ENCODE measurements around the gene SFXN5.

SFXN5 gene

GRCh38 chr2:73107211-73107926 lies 35.9 kb upstream of the SFXN5 start:
- Histone ChIP-seq H3K27me3 (ENCODE audit: insufficient read depth, low read depth) (no peaks in the 10 kb centered on the region), H3K36me3 (ENCODE audit: insufficient read depth) (no peaks in the 10 kb centered on the region), H3K4me2 (no peak overlapping the region), H3K4me1 (ENCODE audit: low read depth, poor library complexity, severe bottlenecking) (peaks cover 10% of the 10 kb centered on the region), H4K20me1 (ENCODE audit: insufficient read depth) (no peaks in the 10 kb centered on the region), H3K4me3 (IDR thresholded peaks at IDR 0.05; ENCODE audit: insufficient read depth, low read depth, low read length) (no peak overlapping the region), H3K9ac (no peak overlapping the region), H2AFZ (ENCODE audit: low read depth) (no peak overlapping the region), H3K27ac (no peak overlapping the region), H3K79me2 (ENCODE audit: insufficient read depth, low read depth) (no peaks in the 10 kb centered on the region)
- no peak for TF ChIP-seq CTCF (conservative IDR thresholded peaks at IDR 0.05; ENCODE audit: low read depth, low read length)

GRCh38 chr2:73106791-73107190 lies 35.3 kb upstream of the SFXN5 start:
- no peak overlapping the region for H3K9ac ChIP-seq
- no peaks in the 10 kb centered on the region for H3K36me3 ChIP-seq (ENCODE audit: insufficient read depth)
- no peaks in the 10 kb centered on the region for H3K27me3 ChIP-seq (ENCODE audit: insufficient read depth, low read depth)
- H2AFZ ChIP-seq (ENCODE audit: low read depth): no peak overlapping the region
- no peak overlapping the region for H3K27ac ChIP-seq
- H3K79me2 ChIP-seq (ENCODE audit: insufficient read depth, low read depth): no peaks in the 10 kb centered on the region
- H3K4me1 ChIP-seq (ENCODE audit: low read depth, poor library complexity, severe bottlenecking): peaks cover 7% of the 10 kb centered on the region
- H3K4me2 ChIP-seq: no peak overlapping the region
- H3K4me3 ChIP-seq (IDR thresholded peaks at IDR 0.05; ENCODE audit: insufficient read depth, low read depth, low read length): no peak overlapping the region
- TF ChIP-seq CTCF (conservative IDR thresholded peaks at IDR 0.05; ENCODE audit: low read depth, low read length): no peak
- H4K20me1 ChIP-seq (ENCODE audit: insufficient read depth): no peaks in the 10 kb centered on the region

- Histone ChIP-seq H3K4me2 (no peak overlapping the region), H3K4me1 (ENCODE audit: low read depth, poor library complexity, severe bottlenecking) (peaks cover 6% of the 10 kb centered on the region), H3K79me2 (ENCODE audit: insufficient read depth, low read depth) (no peaks in the 10 kb centered on the region), H3K36me3 (ENCODE audit: insufficient read depth) (no peaks in the 10 kb centered on the region), H3K9ac (no peak overlapping the region), H4K20me1 (ENCODE audit: insufficient read depth) (no peaks in the 10 kb centered on the region), H3K4me3 (IDR thresholded peaks at IDR 0.05; ENCODE audit: insufficient read depth, low read depth, low read length) (no peak overlapping the region), H3K27me3 (ENCODE audit: insufficient read depth, low read depth) (no peaks in the 10 kb centered on the region), H3K27ac (no peak overlapping the region), H2AFZ (ENCODE audit: low read depth) (no peak overlapping the region)
- TF ChIP-seq CTCF (conservative IDR thresholded peaks at IDR 0.05; ENCODE audit: low read depth, low read length): no peak
Observed at GRCh38 chr2:73105511-73105971, 34.0 kb upstream of the SFXN5 start.

- H3K27ac ChIP-seq: no peak overlapping the region
- no peak for TF ChIP-seq CTCF (conservative IDR thresholded peaks at IDR 0.05; ENCODE audit: low read depth, low read length)
- no peaks in the 10 kb centered on the region for H3K27me3 ChIP-seq (ENCODE audit: insufficient read depth, low read depth)
- no peak overlapping the region for H3K4me3 ChIP-seq (IDR thresholded peaks at IDR 0.05; ENCODE audit: insufficient read depth, low read depth, low read length)
- no peaks in the 10 kb centered on the region for H3K36me3 ChIP-seq (ENCODE audit: insufficient read depth)
- H4K20me1 ChIP-seq (ENCODE audit: insufficient read depth): no peaks in the 10 kb centered on the region
- H3K4me1 ChIP-seq (ENCODE audit: low read depth, poor library complexity, severe bottlenecking): peaks cover 6% of the 10 kb centered on the region
- no peak overlapping the region for H3K9ac ChIP-seq
- H3K79me2 ChIP-seq (ENCODE audit: insufficient read depth, low read depth): no peaks in the 10 kb centered on the region
- H3K4me2 ChIP-seq: no peak overlapping the region
- no peak overlapping the region for H2AFZ ChIP-seq (ENCODE audit: low read depth)
Observed at GRCh38 chr2:73104933-73105332, 33.4 kb upstream of the SFXN5 start.

All from KMS-11 (cell line).